Jurkat, Clone E6-1 (cell line): Measurements from ENCODE around the gene GPR15.
"Not testable (repeated sequence)": the region's sequence is repeated elsewhere in the genome, so short reads cannot be mapped to it uniquely, and the experiment has no call there.

ENCODE experiments used
- DNase-seq: peaks from one replicate; pipeline ENCODE4 v3.0.0-alpha.2; 2011; ENCODE audit warnings: low read depth, low spot score
- H3K4me3 ChIP-seq: 2 replicates; pipeline ENCODE4 v1.5.1; 2011; ENCODE audit warnings: mild to moderate bottlenecking, low read length, control low read depth, moderate library complexity

GPR15 gene

GRCh38 chr3:98554580-98554979 lies 22.8 kb downstream of the GPR15 start:
- no peak overlapping the region for H3K4me3 ChIP-seq
- DNase-seq, result no peak

GRCh38 chr3:98555025-98555379 lies 23.2 kb downstream of the GPR15 start:
- no peak for DNase-seq
- no peak overlapping the region for H3K4me3 ChIP-seq

GRCh38 chr3:98556164-98557130 lies 24.7 kb downstream of the GPR15 start:
- H3K4me3 ChIP-seq, result no peak overlapping the region
- DNase-seq, result no peak

- DNase-seq, result no peak
- no peak overlapping the region for H3K4me3 ChIP-seq
Observed at GRCh38 chr3:98557324-98558010, 25.7 kb downstream of the GPR15 start.

- DNase-seq, result no peak
- no peak overlapping the region for H3K4me3 ChIP-seq
Observed at GRCh38 chr3:98558100-98558827, 26.5 kb downstream of the GPR15 start.

GRCh38 chr3:98559769-98560168 lies 28.0 kb downstream of the GPR15 start:
- not testable (repeated sequence) for H3K4me3 ChIP-seq, DNase-seq

- H3K4me3 ChIP-seq, result no peak overlapping the region
- no peak for DNase-seq
Observed at GRCh38 chr3:98560911-98561310, 29.1 kb downstream of the GPR15 start.

- no peak overlapping the region for H3K4me3 ChIP-seq
- no peak for DNase-seq
Observed at GRCh38 chr3:98561727-98562521, 30.1 kb downstream of the GPR15 start.

GRCh38 chr3:98563661-98564281 lies 32.0 kb downstream of the GPR15 start:
- H3K4me3 ChIP-seq, result no peak overlapping the region
- DNase-seq, result peak; percentile 24

- peak; percentile 63 for DNase-seq
- no peak overlapping the region for H3K4me3 ChIP-seq
Observed at GRCh38 chr3:98564282-98565005, 32.7 kb downstream of the GPR15 start.

- DNase-seq, result no peak
- H3K4me3 ChIP-seq, result no peak overlapping the region
Observed at GRCh38 chr3:98565237-98565643, 33.5 kb downstream of the GPR15 start.

- DNase-seq, result no peak
- no peak overlapping the region for H3K4me3 ChIP-seq
Observed at GRCh38 chr3:98565843-98566242, 34.1 kb downstream of the GPR15 start.

GRCh38 chr3:98567666-98568270 lies 36.0 kb downstream of the GPR15 start:
- no peak for DNase-seq
- no peak overlapping the region for H3K4me3 ChIP-seq

- DNase-seq, result no peak
- H3K4me3 ChIP-seq, result no peak overlapping the region
Observed at GRCh38 chr3:98568402-98568801, 36.6 kb downstream of the GPR15 start.

GRCh38 chr3:98573181-98573728 lies 41.5 kb downstream of the GPR15 start:
- no peak for DNase-seq
- no peak overlapping the region for H3K4me3 ChIP-seq

- DNase-seq, result no peak
- H3K4me3 ChIP-seq, result no peak overlapping the region
Observed at GRCh38 chr3:98574132-98574531, 42.4 kb downstream of the GPR15 start.

- H3K4me3 ChIP-seq, result no peak overlapping the region
- DNase-seq, result no peak
Observed at GRCh38 chr3:98577178-98577895, 45.6 kb downstream of the GPR15 start.
